MM.1S (cell line): ENCODE measurements around the gene SIK2.

Experiments used
- EZH2phosphoT487 ChIP-seq: fragments of 300-600 bp; sonication (generic); IDR thresholded peaks from 2 replicates; pipeline ENCODE4 v1.6.1; 2018; ENCODE audit warnings: antibody characterized with exemption, low read length
- TF ChIP-seq, protein P1 (sequence below): fragments of 300-600 bp; sonication (generic); IDR thresholded peaks from 2 replicates; pipeline ENCODE4 v1.5.1; 2016; ENCODE audit warnings: antibody characterized with exemption, low read length, mixed read lengths

GRCh38 chr11:111641339-111642015, 39.2 kb downstream of the SIK2 start:
- TF ChIP-seq, protein P1, sequence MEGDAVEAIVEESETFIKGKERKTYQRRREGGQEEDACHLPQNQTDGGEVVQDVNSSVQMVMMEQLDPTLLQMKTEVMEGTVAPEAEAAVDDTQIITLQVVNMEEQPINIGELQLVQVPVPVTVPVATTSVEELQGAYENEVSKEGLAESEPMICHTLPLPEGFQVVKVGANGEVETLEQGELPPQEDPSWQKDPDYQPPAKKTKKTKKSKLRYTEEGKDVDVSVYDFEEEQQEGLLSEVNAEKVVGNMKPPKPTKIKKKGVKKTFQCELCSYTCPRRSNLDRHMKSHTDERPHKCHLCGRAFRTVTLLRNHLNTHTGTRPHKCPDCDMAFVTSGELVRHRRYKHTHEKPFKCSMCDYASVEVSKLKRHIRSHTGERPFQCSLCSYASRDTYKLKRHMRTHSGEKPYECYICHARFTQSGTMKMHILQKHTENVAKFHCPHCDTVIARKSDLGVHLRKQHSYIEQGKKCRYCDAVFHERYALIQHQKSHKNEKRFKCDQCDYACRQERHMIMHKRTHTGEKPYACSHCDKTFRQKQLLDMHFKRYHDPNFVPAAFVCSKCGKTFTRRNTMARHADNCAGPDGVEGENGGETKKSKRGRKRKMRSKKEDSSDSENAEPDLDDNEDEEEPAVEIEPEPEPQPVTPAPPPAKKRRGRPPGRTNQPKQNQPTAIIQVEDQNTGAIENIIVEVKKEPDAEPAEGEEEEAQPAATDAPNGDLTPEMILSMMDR = no peak
- TF ChIP-seq EZH2phosphoT487 = no peak
